ENCODE measurements around the gene INPP5A.
A peak's percentile ranks its signal among the peaks of the same experiment; 100 is the strongest.
"Not testable (repeated sequence)": the region's sequence is repeated elsewhere in the genome, so short reads cannot be mapped to it uniquely, and the experiment has no call there.

Gene INPP5A

GRCh38 chr10:132666705-132667341 is 129.2 kb downstream of the INPP5A start:
- no peak for DNase-seq
- TF ChIP-seq POLR2A (IDR thresholded peaks at IDR 0.05; ENCODE audit: low read length) (no peak), GATA1 (IDR thresholded peaks at IDR 0.05; ENCODE audit: low read depth, low read length) (no peak)

- TF ChIP-seq POLR2A (IDR thresholded peaks at IDR 0.05; ENCODE audit: low read length) (no peak), GATA1 (IDR thresholded peaks at IDR 0.05; ENCODE audit: low read depth, low read length) (no peak)
- DNase-seq = no peak
Observed at GRCh38 chr10:132667342-132668047, 129.9 kb downstream of the INPP5A start.

GRCh38 chr10:132668048-132668394 is 130.4 kb downstream of the INPP5A start:
- DNase-seq = no peak

GRCh38 chr10:132669208-132669861 is 131.7 kb downstream of the INPP5A start:
- no peak for TF ChIP-seq GATA1 (IDR thresholded peaks at IDR 0.05; ENCODE audit: low read depth, low read length)
- TF ChIP-seq POLR2A (IDR thresholded peaks at IDR 0.05; ENCODE audit: low read length) = no peak
- no peak for DNase-seq

More at GRCh38 chr10:132668048-132668394, 130.4 kb downstream of the INPP5A start:
- no peak for TF ChIP-seq POLR2A (IDR thresholded peaks at IDR 0.05; ENCODE audit: low read length)
- TF ChIP-seq GATA1 (IDR thresholded peaks at IDR 0.05; ENCODE audit: low read depth, low read length) = no peak

- no peak for DNase-seq
- TF ChIP-seq GATA1 (IDR thresholded peaks at IDR 0.05; ENCODE audit: low read depth, low read length) (no peak), POLR2A (IDR thresholded peaks at IDR 0.05; ENCODE audit: low read length) (no peak)
Observed at GRCh38 chr10:132670546-132671227, 133.1 kb downstream of the INPP5A start.

- DNase-seq = peak; percentile 65 to 76
- TF ChIP-seq POLR2A (IDR thresholded peaks at IDR 0.05; ENCODE audit: low read length) = no peak
- TF ChIP-seq GATA1 (IDR thresholded peaks at IDR 0.05; ENCODE audit: low read depth, low read length) = no peak
Observed at GRCh38 chr10:132671228-132672154, 133.9 kb downstream of the INPP5A start.

GRCh38 chr10:132673746-132674145 is 136.2 kb downstream of the INPP5A start:
- not testable (repeated sequence) for DNase-seq

- no peak for TF ChIP-seq GATA1 (IDR thresholded peaks at IDR 0.05; ENCODE audit: low read depth, low read length)
- TF ChIP-seq POLR2A (IDR thresholded peaks at IDR 0.05; ENCODE audit: low read length) = no peak
- no peak for DNase-seq
Observed at GRCh38 chr10:132674311-132674710, 136.7 kb downstream of the INPP5A start.

- no peak for DNase-seq
- TF ChIP-seq POLR2A (IDR thresholded peaks at IDR 0.05; ENCODE audit: low read length) (no peak), GATA1 (IDR thresholded peaks at IDR 0.05; ENCODE audit: low read depth, low read length) (no peak)
Observed at GRCh38 chr10:132675031-132675740, 137.6 kb downstream of the INPP5A start.

GRCh38 chr10:132676193-132676891 is 138.8 kb downstream of the INPP5A start:
- no peak for DNase-seq
- TF ChIP-seq POLR2A (IDR thresholded peaks at IDR 0.05; ENCODE audit: low read length) (no peak), GATA1 (IDR thresholded peaks at IDR 0.05; ENCODE audit: low read depth, low read length) (no peak)

GRCh38 chr10:132677096-132677472 is 139.5 kb downstream of the INPP5A start:
- TF ChIP-seq GATA1 (IDR thresholded peaks at IDR 0.05; ENCODE audit: low read depth, low read length) = no peak
- no peak for TF ChIP-seq POLR2A (IDR thresholded peaks at IDR 0.05; ENCODE audit: low read length)
- DNase-seq = no peak

Measured in erythroblast (primary cell).